Neural cell (in vitro differentiated cells): ENCODE results near the gene NRXN2.

ENCODE experiments used
- EP300 ChIP-seq: fragments of 450-650 bp; conservative IDR thresholded peaks from 2 replicates; pipeline ENCODE4 v1.6.1; 2014; ENCODE audit warnings: antibody characterized with exemption, mild to moderate bottlenecking, moderate library complexity; ENCODE audit not compliant: poor library complexity, severe bottlenecking
- MXI1 ChIP-seq: fragments of 450-650 bp; conservative IDR thresholded peaks from 2 replicates; pipeline ENCODE4 v1.6.1; 2014; ENCODE audit warnings: antibody characterized with exemption, mild to moderate bottlenecking; ENCODE audit not compliant: poor library complexity, severe bottlenecking
- POLR2AphosphoS5 ChIP-seq: IDR thresholded peaks from 2 replicates; pipeline ENCODE4 v1.6.1; 2012
- RAD21 ChIP-seq: fragments of 450-650 bp; conservative IDR thresholded peaks from 2 replicates; pipeline ENCODE4 v1.6.1; 2014; ENCODE audit warnings: antibody characterized with exemption, mild to moderate bottlenecking, moderate library complexity
- REST ChIP-seq: IDR thresholded peaks from 2 replicates; pipeline ENCODE4 v1.6.1; 2012; ENCODE audit warnings: borderline replicate concordance
- SMC3 ChIP-seq: fragments of 450-650 bp; conservative IDR thresholded peaks from 2 replicates; pipeline ENCODE4 v1.6.1; 2014; ENCODE audit warnings: antibody characterized with exemption, mild to moderate bottlenecking, moderate library complexity; ENCODE audit not compliant: poor library complexity
- TAF1 ChIP-seq: IDR thresholded peaks from 2 replicates; pipeline ENCODE4 v1.6.1; 2012; ENCODE audit warnings: low read depth
- TF ChIP-seq, protein P1 (sequence below): fragments of 450-650 bp; IDR thresholded peaks from 2 replicates; pipeline ENCODE4 v1.5.1; 2014; ENCODE audit warnings: antibody characterized with exemption, mild to moderate bottlenecking, moderate library complexity; ENCODE audit not compliant: poor library complexity, severe bottlenecking

DNA sequence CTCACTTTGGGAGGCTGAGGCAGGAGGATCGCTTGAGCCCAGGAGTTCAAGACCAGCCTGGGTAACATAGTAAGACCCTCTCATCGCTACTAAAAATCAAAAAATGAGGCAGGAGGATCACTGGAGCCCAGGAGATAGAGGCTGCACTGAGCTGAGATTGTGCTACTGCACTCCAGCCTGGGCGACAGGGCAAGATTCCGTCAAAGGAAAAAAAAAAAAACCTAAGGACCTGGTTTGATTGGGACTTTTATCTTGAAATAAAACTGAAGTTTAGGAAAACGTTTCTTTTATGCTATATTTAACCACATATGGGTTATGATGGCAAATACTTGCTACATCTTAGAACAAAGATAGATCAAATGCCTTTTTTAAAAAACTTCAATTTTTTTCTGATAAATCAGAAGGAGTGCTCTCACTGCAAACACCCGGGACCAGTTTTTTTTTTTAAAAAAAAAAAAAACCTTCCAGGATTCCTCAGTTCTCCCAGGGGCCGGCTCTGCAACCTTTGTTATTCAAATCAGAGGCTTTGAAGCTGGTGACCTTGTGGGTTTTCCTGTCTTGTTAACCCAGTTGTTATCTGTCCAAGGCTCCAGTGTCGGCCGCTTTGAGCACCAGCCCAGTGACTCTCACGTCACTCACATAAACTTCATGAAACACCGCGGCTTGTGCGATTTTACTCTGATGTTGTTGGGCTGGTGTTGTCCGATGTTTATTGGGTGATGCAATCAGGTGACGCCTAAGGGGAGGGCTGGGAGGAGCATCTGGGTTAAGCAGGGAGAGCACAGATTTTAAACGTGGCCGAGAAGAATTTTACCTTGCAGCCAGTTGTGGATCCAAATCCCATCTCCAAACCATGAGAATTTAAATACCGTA, 156.7 kb downstream of the NRXN2 start:
- TF ChIP-seq SMC3 (no peak), MXI1 (no peak), RAD21 (no peak), TAF1 (no peak), EP300 (no peak), REST (no peak), POLR2AphosphoS5 (no peak)
- TF ChIP-seq, protein P1, sequence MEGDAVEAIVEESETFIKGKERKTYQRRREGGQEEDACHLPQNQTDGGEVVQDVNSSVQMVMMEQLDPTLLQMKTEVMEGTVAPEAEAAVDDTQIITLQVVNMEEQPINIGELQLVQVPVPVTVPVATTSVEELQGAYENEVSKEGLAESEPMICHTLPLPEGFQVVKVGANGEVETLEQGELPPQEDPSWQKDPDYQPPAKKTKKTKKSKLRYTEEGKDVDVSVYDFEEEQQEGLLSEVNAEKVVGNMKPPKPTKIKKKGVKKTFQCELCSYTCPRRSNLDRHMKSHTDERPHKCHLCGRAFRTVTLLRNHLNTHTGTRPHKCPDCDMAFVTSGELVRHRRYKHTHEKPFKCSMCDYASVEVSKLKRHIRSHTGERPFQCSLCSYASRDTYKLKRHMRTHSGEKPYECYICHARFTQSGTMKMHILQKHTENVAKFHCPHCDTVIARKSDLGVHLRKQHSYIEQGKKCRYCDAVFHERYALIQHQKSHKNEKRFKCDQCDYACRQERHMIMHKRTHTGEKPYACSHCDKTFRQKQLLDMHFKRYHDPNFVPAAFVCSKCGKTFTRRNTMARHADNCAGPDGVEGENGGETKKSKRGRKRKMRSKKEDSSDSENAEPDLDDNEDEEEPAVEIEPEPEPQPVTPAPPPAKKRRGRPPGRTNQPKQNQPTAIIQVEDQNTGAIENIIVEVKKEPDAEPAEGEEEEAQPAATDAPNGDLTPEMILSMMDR: no peak
